ENCODE measurements around the gene GLIPR2.

The GLIPR2 gene

DNA sequence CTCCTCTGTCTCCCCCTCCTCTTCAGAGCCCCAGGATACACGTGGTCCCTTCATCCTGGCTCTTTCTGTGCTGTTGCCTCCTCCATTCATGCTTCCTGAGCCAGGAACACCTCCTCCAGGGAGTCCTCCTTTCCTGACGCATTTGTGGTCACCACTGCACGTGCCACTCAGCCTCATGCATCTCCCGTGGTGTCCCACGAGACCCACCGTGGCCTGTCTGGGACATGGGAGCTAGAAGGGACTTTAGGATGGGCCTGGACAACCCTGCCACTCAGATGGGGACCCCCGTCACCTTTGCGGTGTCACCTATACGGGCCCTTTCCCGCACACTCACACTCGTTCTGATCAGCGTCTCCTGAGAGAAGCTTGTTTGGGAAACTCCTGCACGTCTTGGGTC lies 6.7 kb downstream of the GLIPR2 start:
- no CpG with 5 or more reads among the region's 13 CpGs for WGBS (ENCODE audit: insufficient coverage, insufficient read length)
- no peaks in the 10 kb centered on the region for H3K4me1 ChIP-seq (ENCODE audit: control insufficient read depth, insufficient read depth, low read length)
- H3K4me3 ChIP-seq (ENCODE audit: low read length): no peak overlapping the region
- no peak overlapping the region for H3K27ac ChIP-seq (ENCODE audit: low read length)
- no peaks in the 10 kb centered on the region for H3K9me3 ChIP-seq (ENCODE audit: control insufficient read depth, insufficient read depth, low read length)
- no peaks in the 10 kb centered on the region for H3K36me3 ChIP-seq (ENCODE audit: control insufficient read depth, insufficient read depth, low read length)
- H3K27me3 ChIP-seq (ENCODE audit: control insufficient read depth, insufficient read depth, low read length): peaks cover 6% of the 10 kb centered on the region; the same call in 1 of the 2 replicates
- DNase-seq (ENCODE audit: low read depth, low spot score): no peak

GRCh38 chr9:36144309-36145232 lies 8.0 kb downstream of the GLIPR2 start:
- no peaks in the 10 kb centered on the region for H3K9me3 ChIP-seq (ENCODE audit: control insufficient read depth, insufficient read depth, low read length)
- no CpG with 5 or more reads among the region's 12 CpGs for WGBS (ENCODE audit: insufficient coverage, insufficient read length)
- no peaks in the 10 kb centered on the region for H3K27me3 ChIP-seq (ENCODE audit: control insufficient read depth, insufficient read depth, low read length)
- H3K27ac ChIP-seq (ENCODE audit: low read length): no peak overlapping the region
- DNase-seq (ENCODE audit: low read depth, low spot score): no peak
- no peaks in the 10 kb centered on the region for H3K4me1 ChIP-seq (ENCODE audit: control insufficient read depth, insufficient read depth, low read length)
- no peaks in the 10 kb centered on the region for H3K36me3 ChIP-seq (ENCODE audit: control insufficient read depth, insufficient read depth, low read length)
- no peak overlapping the region for H3K4me3 ChIP-seq (ENCODE audit: low read length)

DNA sequence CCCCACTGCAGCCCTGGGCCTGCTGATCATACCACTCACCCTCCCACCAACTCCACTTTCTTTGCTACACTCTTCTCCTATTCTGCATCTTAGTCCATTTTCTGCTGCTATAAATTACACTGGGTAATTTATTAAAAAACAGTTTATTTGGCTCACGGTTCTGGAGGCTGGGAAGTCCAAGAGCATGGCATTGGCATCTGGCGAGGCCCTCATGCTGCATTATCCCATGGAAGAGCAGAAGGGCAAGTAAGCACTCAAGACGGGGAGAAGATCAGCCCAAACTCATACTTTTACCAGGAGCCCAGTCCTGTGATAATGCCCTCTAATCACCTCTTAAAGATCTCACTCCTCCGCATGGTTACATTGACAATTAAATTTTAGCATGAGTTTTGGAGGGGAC lies 9.4 kb downstream of the GLIPR2 start:
- no peaks in the 10 kb centered on the region for H3K36me3 ChIP-seq (ENCODE audit: control insufficient read depth, insufficient read depth, low read length)
- no peak overlapping the region for H3K4me3 ChIP-seq (ENCODE audit: low read length)
- WGBS (ENCODE audit: insufficient coverage, insufficient read length): no CpG with 5 or more reads among the region's 4 CpGs
- no peaks in the 10 kb centered on the region for H3K27me3 ChIP-seq (ENCODE audit: control insufficient read depth, insufficient read depth, low read length)
- DNase-seq (ENCODE audit: low read depth, low spot score): no peak
- no peak overlapping the region for H3K27ac ChIP-seq (ENCODE audit: low read length)
- H3K4me1 ChIP-seq (ENCODE audit: control insufficient read depth, insufficient read depth, low read length): no peaks in the 10 kb centered on the region
- H3K9me3 ChIP-seq (ENCODE audit: control insufficient read depth, insufficient read depth, low read length): no peaks in the 10 kb centered on the region

DNA sequence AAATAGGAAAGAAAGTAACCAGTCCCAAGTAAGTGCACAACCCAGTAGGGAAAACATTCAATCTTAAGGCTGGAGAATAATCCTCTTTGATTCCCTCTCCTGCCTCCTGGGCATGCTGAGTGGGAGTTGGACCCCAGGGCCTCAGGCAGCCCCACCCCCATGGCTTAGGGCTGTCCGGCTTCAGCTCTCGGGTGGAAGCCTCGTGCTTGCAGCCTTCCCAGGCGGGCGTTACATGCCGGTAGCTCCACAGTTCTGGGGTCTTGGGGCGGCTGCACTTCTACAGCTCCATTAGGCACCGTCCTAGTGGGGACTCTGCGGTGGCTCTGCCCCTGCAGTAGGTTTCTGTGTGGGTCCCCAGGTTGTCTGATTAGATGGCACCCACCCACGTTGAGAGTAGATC lies 10.1 kb downstream of the GLIPR2 start:
- H3K36me3 ChIP-seq (ENCODE audit: control insufficient read depth, insufficient read depth, low read length): no peaks in the 10 kb centered on the region
- DNase-seq (ENCODE audit: low read depth, low spot score): no peak
- no CpG with 5 or more reads among the region's 10 CpGs for WGBS (ENCODE audit: insufficient coverage, insufficient read length)
- H3K27ac ChIP-seq (ENCODE audit: low read length): no peak overlapping the region
- no peaks in the 10 kb centered on the region for H3K27me3 ChIP-seq (ENCODE audit: control insufficient read depth, insufficient read depth, low read length)
- no peaks in the 10 kb centered on the region for H3K4me1 ChIP-seq (ENCODE audit: control insufficient read depth, insufficient read depth, low read length)
- no peaks in the 10 kb centered on the region for H3K9me3 ChIP-seq (ENCODE audit: control insufficient read depth, insufficient read depth, low read length)
- H3K4me3 ChIP-seq (ENCODE audit: low read length): no peak overlapping the region

DNA sequence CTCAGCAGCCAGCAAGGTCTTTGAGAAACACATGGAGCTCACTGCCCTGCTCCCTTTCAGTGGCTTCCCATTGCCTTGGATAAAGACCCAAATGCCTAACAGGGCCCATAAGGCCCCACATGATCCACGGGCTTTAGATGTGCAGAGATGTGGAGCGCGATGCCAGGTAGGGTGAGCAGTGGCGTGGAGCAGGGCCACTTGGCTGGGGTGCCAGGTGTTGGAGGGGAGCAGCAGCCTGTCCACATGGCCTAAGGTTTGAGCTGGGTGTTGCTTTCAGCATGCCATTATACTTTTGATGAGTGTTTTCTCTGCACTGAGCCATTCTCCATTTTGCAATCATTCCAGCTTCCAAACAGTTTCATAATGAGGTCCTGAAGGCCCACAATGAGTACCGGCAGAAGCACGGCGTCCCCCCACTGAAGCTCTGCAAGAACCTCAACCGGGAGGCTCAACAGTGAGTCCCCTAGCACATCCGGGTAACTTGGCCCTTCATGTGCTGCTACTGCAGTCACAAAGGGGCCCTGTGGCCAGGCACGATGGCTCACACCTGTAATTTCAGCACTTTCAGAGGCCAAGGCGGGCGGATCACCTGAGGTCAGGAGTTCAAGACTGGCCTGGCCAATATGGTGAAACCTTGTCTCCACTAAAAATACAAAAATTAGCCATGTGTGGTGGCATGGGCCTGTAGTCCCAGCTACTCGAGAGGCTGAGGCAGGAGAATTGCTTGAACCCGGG lies 11.1 kb downstream of the GLIPR2 start:
- Histone ChIP-seq H3K27me3 (ENCODE audit: control insufficient read depth, insufficient read depth, low read length) (no peaks in the 10 kb centered on the region), H3K27ac (ENCODE audit: low read length) (no peak overlapping the region), H3K4me3 (ENCODE audit: low read length) (no peak overlapping the region), H3K9me3 (ENCODE audit: control insufficient read depth, insufficient read depth, low read length) (no peaks in the 10 kb centered on the region), H3K36me3 (ENCODE audit: control insufficient read depth, insufficient read depth, low read length) (no peaks in the 10 kb centered on the region), H3K4me1 (ENCODE audit: control insufficient read depth, insufficient read depth, low read length) (no peaks in the 10 kb centered on the region)
- no peak for DNase-seq (ENCODE audit: low read depth, low spot score)
- no CpG with 5 or more reads among the region's 14 CpGs for WGBS (ENCODE audit: insufficient coverage, insufficient read length)

GRCh38 chr9:36148311-36149051 lies 11.9 kb downstream of the GLIPR2 start:
- WGBS (ENCODE audit: insufficient coverage, insufficient read length): no CpG with 5 or more reads among the region's 14 CpGs
- no peak overlapping the region for H3K27ac ChIP-seq (ENCODE audit: low read length)
- no peak overlapping the region for H3K4me3 ChIP-seq (ENCODE audit: low read length)
- no peaks in the 10 kb centered on the region for H3K9me3 ChIP-seq (ENCODE audit: control insufficient read depth, insufficient read depth, low read length)
- no peaks in the 10 kb centered on the region for H3K4me1 ChIP-seq (ENCODE audit: control insufficient read depth, insufficient read depth, low read length)
- DNase-seq (ENCODE audit: low read depth, low spot score): no peak
- H3K36me3 ChIP-seq (ENCODE audit: control insufficient read depth, insufficient read depth, low read length): no peaks in the 10 kb centered on the region
- no peaks in the 10 kb centered on the region for H3K27me3 ChIP-seq (ENCODE audit: control insufficient read depth, insufficient read depth, low read length)

GRCh38 chr9:36149197-36149596 lies 12.7 kb downstream of the GLIPR2 start:
- Histone ChIP-seq H3K9me3 (ENCODE audit: control insufficient read depth, insufficient read depth, low read length) (no peaks in the 10 kb centered on the region), H3K27me3 (ENCODE audit: control insufficient read depth, insufficient read depth, low read length) (no peaks in the 10 kb centered on the region), H3K36me3 (ENCODE audit: control insufficient read depth, insufficient read depth, low read length) (no peaks in the 10 kb centered on the region), H3K4me3 (ENCODE audit: low read length) (no peak overlapping the region), H3K27ac (ENCODE audit: low read length) (no peak overlapping the region), H3K4me1 (ENCODE audit: control insufficient read depth, insufficient read depth, low read length) (no peaks in the 10 kb centered on the region)
- no CpG with 5 or more reads among the region's 4 CpGs for WGBS (ENCODE audit: insufficient coverage, insufficient read length)
- no peak for DNase-seq (ENCODE audit: low read depth, low spot score)

- no peaks in the 10 kb centered on the region for H3K4me1 ChIP-seq (ENCODE audit: control insufficient read depth, insufficient read depth, low read length)
- no peak for DNase-seq (ENCODE audit: low read depth, low spot score)
- no peak overlapping the region for H3K4me3 ChIP-seq (ENCODE audit: low read length)
- no peaks in the 10 kb centered on the region for H3K9me3 ChIP-seq (ENCODE audit: control insufficient read depth, insufficient read depth, low read length)
- H3K27me3 ChIP-seq (ENCODE audit: control insufficient read depth, insufficient read depth, low read length): no peaks in the 10 kb centered on the region
- H3K27ac ChIP-seq (ENCODE audit: low read length): no peak overlapping the region
- WGBS (ENCODE audit: insufficient coverage, insufficient read length): no CpG with 5 or more reads among the region's 4 CpGs
- no peaks in the 10 kb centered on the region for H3K36me3 ChIP-seq (ENCODE audit: control insufficient read depth, insufficient read depth, low read length)
Observed at GRCh38 chr9:36150574-36151315, 14.2 kb downstream of the GLIPR2 start.

GRCh38 chr9:36151316-36152210 lies 15.0 kb downstream of the GLIPR2 start:
- no peaks in the 10 kb centered on the region for H3K27me3 ChIP-seq (ENCODE audit: control insufficient read depth, insufficient read depth, low read length)
- no peak overlapping the region for H3K27ac ChIP-seq (ENCODE audit: low read length)
- no peaks in the 10 kb centered on the region for H3K4me1 ChIP-seq (ENCODE audit: control insufficient read depth, insufficient read depth, low read length)
- WGBS (ENCODE audit: insufficient coverage, insufficient read length): no CpG with 5 or more reads among the region's 14 CpGs
- no peak overlapping the region for H3K4me3 ChIP-seq (ENCODE audit: low read length)
- H3K9me3 ChIP-seq (ENCODE audit: control insufficient read depth, insufficient read depth, low read length): no peaks in the 10 kb centered on the region; the same call in 1 of the 2 replicates
- no peaks in the 10 kb centered on the region for H3K36me3 ChIP-seq (ENCODE audit: control insufficient read depth, insufficient read depth, low read length)
- DNase-seq (ENCODE audit: low read depth, low spot score): no peak
